GM12873 (cell line): ENCODE results near the gene UNC93A.

Experiments
- CTCF ChIP-seq: IDR thresholded peaks from 2 replicates; pipeline ENCODE4 v1.5.1; 2012; ENCODE audit warnings: low read depth, mild to moderate bottlenecking, moderate library complexity, low read length, control low read depth; ENCODE audit not compliant: insufficient read depth; ENCODE audit errors: missing control alignments

The UNC93A gene

GRCh38 chr6:167255918-167256553 lies 35.1 kb upstream of the UNC93A start:
- TF ChIP-seq CTCF: peak; percentile 47

- TF ChIP-seq CTCF: no peak
Measured at GRCh38 chr6:167258646-167259045, 32.5 kb upstream of the UNC93A start.

GRCh38 chr6:167266830-167267555 lies 24.1 kb upstream of the UNC93A start:
- TF ChIP-seq CTCF: no peak

GRCh38 chr6:167267921-167268401 lies 23.2 kb upstream of the UNC93A start:
- TF ChIP-seq CTCF: no peak

- no peak for TF ChIP-seq CTCF
Measured at GRCh38 chr6:167268683-167269280, 22.3 kb upstream of the UNC93A start.

- TF ChIP-seq CTCF: no peak
Measured at GRCh38 chr6:167270499-167271311, 20.4 kb upstream of the UNC93A start.
